Upper lobe of left lung (tissue), 4 donors: Measurements from ENCODE around the gene LAMC1.

ENCODE experiments used
- CTCF ChIP-seq, 6 experiments: fragments of 450-650 bp in 4 of 6; fragments of 200-600 bp in 2 of 6; sonication (generic) in 2 of 6; IDR thresholded peaks; one replicate each; pipeline ENCODE4 v1.5.1; 2016 to 2019; ENCODE audit warnings: antibody characterized with exemption in 6 of 6
- EP300 ChIP-seq, 4 donors: sonication (generic); formaldehyde crosslinking; IDR thresholded peaks; one replicate each; pipeline ENCODE4 v1.5.1; 2017; ENCODE audit warnings: antibody characterized with exemption in 4 of 4, control low read depth in 2 of 4
- POLR2A ChIP-seq, 4 donors: fragments of 450-650 bp; IDR thresholded peaks; one replicate each; pipeline ENCODE4 v1.5.1; 2016 to 2017; ENCODE audit warnings: antibody characterized with exemption in 4 of 4, mild to moderate bottlenecking in 2 of 4

GRCh38 chr1:183003203-183003602 is 20.0 kb upstream of the LAMC1 start:
- TF ChIP-seq CTCF (IDR thresholded peaks at IDR 0.05) (no peak), POLR2A (IDR thresholded peaks at IDR 0.05) (no peak), EP300 (IDR thresholded peaks at IDR 0.05) (no peak)
